ENCODE results near the gene ADCY1. TPM values are rescaled to one million over a fixed set of nuclear protein-coding genes. Genes with fewer than 3 reads are reported as not detected.

ADCY1 gene
- total and polyA plus RNA-seq, 2 donors from 2014 or later = 2.9 to 3.7 TPM

DNA sequence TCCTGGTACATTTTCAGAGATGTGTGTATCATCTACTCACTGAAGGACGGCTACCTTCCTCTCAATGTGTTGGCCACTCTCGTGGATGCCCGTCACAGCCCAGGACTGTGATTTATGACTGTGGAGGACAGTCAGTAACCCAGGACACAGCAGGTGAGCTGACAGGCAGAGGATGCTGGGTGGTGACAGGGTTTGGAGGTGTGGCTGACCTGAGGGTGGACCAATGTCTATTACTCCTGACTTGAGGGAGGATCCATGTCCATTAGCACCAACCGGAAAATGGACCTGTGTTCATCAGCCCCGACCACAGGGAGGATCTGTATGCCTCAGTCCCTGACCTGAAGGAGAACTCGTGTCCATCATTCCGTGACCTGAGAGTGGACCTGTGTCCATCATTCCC is 96.1 kb downstream of the ADCY1 start:
- no peaks in the 10 kb centered on the region for H3K4me1 ChIP-seq (ENCODE audit: control insufficient read depth in 2 of 3, insufficient read depth in 2 of 3, low read depth in 1 of 3, low read length in 3 of 3)
- no peaks in the 10 kb centered on the region for H3K36me3 ChIP-seq (ENCODE audit: control insufficient read depth in 2 of 3, insufficient read depth in 3 of 3, low read length in 3 of 3)
- H3K9me3 ChIP-seq (ENCODE audit: control insufficient read depth in 2 of 3, insufficient read depth in 1 of 3, low read length in 3 of 3) = peaks cover 0 to 3% (median 0%) of the 10 kb centered on the region in 3 donors
- FAIRE-seq (no peak), DNase-seq (peak in 2 of 5 donors; percentile 7)
- no peaks in the 10 kb centered on the region for H3K27me3 ChIP-seq (ENCODE audit: control insufficient read depth, insufficient read depth, low read length)
- no peak overlapping the region for H3K9ac ChIP-seq (ENCODE audit: low read length in 3 of 3)
- TF ChIP-seq, protein P1, sequence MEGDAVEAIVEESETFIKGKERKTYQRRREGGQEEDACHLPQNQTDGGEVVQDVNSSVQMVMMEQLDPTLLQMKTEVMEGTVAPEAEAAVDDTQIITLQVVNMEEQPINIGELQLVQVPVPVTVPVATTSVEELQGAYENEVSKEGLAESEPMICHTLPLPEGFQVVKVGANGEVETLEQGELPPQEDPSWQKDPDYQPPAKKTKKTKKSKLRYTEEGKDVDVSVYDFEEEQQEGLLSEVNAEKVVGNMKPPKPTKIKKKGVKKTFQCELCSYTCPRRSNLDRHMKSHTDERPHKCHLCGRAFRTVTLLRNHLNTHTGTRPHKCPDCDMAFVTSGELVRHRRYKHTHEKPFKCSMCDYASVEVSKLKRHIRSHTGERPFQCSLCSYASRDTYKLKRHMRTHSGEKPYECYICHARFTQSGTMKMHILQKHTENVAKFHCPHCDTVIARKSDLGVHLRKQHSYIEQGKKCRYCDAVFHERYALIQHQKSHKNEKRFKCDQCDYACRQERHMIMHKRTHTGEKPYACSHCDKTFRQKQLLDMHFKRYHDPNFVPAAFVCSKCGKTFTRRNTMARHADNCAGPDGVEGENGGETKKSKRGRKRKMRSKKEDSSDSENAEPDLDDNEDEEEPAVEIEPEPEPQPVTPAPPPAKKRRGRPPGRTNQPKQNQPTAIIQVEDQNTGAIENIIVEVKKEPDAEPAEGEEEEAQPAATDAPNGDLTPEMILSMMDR (IDR thresholded peaks at IDR 0.05; ENCODE audit: borderline replicate concordance, extremely low read depth, insufficient read depth) = no peak
- no peak overlapping the region for H3K4me3 ChIP-seq (ENCODE audit: low read length in 3 of 3)
- H3K27ac ChIP-seq (ENCODE audit: low read depth in 2 of 2, low read length in 2 of 2) = no peak overlapping the region
- intact Hi-C loops (cut with DNase I) = no loop called here

DNA sequence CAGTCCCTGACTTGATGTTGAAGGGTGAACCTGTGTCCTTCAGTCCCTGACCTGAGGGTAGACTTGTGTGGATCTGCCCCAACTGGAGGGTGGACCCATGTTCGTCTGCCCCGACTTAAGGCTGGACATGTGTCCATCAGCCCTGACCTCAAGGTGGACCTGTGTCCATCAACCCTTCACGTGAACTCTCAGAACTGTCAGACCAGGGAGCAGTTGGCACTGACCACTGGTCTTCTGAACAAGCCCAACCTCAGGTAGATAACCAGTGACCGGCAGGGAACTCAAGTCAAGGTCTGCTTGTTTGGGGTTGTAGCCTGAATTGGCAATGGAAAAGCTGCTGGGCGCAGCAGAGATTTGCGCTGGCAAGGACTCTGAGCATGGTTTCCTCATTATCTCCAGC is 96.5 kb downstream of the ADCY1 start:
- Histone ChIP-seq H3K4me1 (ENCODE audit: control insufficient read depth in 2 of 3, insufficient read depth in 2 of 3, low read depth in 1 of 3, low read length in 3 of 3) (no peaks in the 10 kb centered on the region), H3K27me3 (ENCODE audit: control insufficient read depth, insufficient read depth, low read length) (no peaks in the 10 kb centered on the region), H3K27ac (ENCODE audit: low read depth in 2 of 2, low read length in 2 of 2) (no peak overlapping the region), H3K9ac (ENCODE audit: low read length in 3 of 3) (no peak overlapping the region), H3K36me3 (ENCODE audit: control insufficient read depth in 2 of 3, insufficient read depth in 3 of 3, low read length in 3 of 3) (no peaks in the 10 kb centered on the region), H3K4me3 (ENCODE audit: low read length in 3 of 3) (no peak overlapping the region), H3K9me3 (ENCODE audit: control insufficient read depth in 2 of 3, insufficient read depth in 1 of 3, low read length in 3 of 3) (peaks cover 0 to 3% (median 0%) of the 10 kb centered on the region in 3 donors)
- peak in 2 of 5 donors; percentile 1 to 9 for DNase-seq
- TF ChIP-seq, protein P1 (IDR thresholded peaks at IDR 0.05; ENCODE audit: borderline replicate concordance, extremely low read depth, insufficient read depth) = no peak
- no peak for FAIRE-seq
- intact Hi-C loops (cut with DNase I) = no loop called here

DNA sequence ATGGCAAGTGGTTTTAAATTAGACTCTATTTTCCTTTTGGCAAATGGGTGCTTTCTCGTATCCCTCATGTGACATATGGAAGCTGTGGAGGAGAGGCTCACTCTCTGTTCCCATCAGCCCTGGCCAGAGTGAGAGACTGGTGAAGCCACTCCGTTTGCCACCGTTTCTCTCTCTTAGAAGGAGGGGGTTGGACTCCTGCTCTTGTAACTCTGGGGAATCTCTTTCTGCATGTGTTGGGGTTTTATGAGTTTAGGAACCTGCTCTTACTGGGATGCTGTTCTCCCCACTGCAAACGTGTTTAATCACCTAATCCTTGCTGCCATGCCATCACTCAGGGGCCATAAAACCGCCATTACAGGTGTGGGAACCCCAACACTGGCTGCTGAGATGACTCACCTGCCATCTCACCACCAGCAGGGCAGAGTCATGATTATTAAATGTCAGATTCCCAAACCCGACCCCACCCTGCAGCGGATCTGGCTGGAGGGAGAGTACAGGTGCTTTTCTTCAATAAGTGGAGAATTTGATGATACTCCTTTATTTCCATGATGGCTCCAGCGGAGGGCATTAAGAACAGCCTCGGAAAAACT is 103.2 kb downstream of the ADCY1 start:
- H3K4me3 ChIP-seq (ENCODE audit: low read length in 3 of 3) = no peak overlapping the region
- no peaks in the 10 kb centered on the region for H3K36me3 ChIP-seq (ENCODE audit: control insufficient read depth in 2 of 3, insufficient read depth in 3 of 3, low read length in 3 of 3)
- intact Hi-C loops (cut with DNase I) = no loop called here
- H3K27ac ChIP-seq (ENCODE audit: low read depth in 2 of 2, low read length in 2 of 2) = no peak overlapping the region
- DNase-seq (peak in 1 of 5 donors; percentile 4), FAIRE-seq (no peak)
- peaks cover 0 to 3% (median 0%) of the 10 kb centered on the region in 3 donors for H3K9me3 ChIP-seq (ENCODE audit: control insufficient read depth in 2 of 3, insufficient read depth in 1 of 3, low read length in 3 of 3)
- no peaks in the 10 kb centered on the region for H3K4me1 ChIP-seq (ENCODE audit: control insufficient read depth in 2 of 3, insufficient read depth in 2 of 3, low read depth in 1 of 3, low read length in 3 of 3)
- TF ChIP-seq, protein P1 (IDR thresholded peaks at IDR 0.05; ENCODE audit: borderline replicate concordance, extremely low read depth, insufficient read depth) = no peak
- no peaks in the 10 kb centered on the region for H3K27me3 ChIP-seq (ENCODE audit: control insufficient read depth, insufficient read depth, low read length)
- no peak overlapping the region for H3K9ac ChIP-seq (ENCODE audit: low read length in 3 of 3)

DNA sequence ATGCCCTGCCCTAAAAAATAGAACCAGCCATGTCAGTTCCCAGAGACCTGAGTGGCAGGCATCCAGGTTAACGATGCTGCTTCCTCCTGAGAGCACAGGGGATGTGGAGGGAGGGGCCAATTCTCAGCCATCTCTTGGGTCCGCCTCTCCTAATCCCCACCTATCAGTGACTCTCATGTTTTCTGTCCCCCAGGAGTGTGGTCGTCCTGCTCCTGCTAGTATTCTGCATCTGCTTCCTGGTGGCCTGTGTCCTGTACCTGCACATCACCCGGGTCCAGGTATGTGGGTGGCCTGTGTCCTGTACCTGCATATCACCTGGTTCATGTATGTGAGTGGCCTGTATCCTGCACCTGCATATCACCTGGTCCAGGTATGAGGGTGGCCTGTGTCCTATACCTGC is 105.3 kb downstream of the ADCY1 start:
- Histone ChIP-seq H3K4me1 (ENCODE audit: control insufficient read depth in 2 of 3, insufficient read depth in 2 of 3, low read depth in 1 of 3, low read length in 3 of 3) (no peaks in the 10 kb centered on the region), H3K27ac (ENCODE audit: low read depth in 2 of 2, low read length in 2 of 2) (no peak overlapping the region), H3K9ac (ENCODE audit: low read length in 3 of 3) (no peak overlapping the region), H3K36me3 (ENCODE audit: control insufficient read depth in 2 of 3, insufficient read depth in 3 of 3, low read length in 3 of 3) (no peaks in the 10 kb centered on the region), H3K9me3 (ENCODE audit: control insufficient read depth in 2 of 3, insufficient read depth in 1 of 3, low read length in 3 of 3) (no peaks in the 10 kb centered on the region), H3K27me3 (ENCODE audit: control insufficient read depth, insufficient read depth, low read length) (no peaks in the 10 kb centered on the region), H3K4me3 (ENCODE audit: low read length in 3 of 3) (no peak overlapping the region)
- TF ChIP-seq, protein P1 (IDR thresholded peaks at IDR 0.05; ENCODE audit: borderline replicate concordance, extremely low read depth, insufficient read depth) = no peak
- peak in 1 of 5 donors; percentile 18 for DNase-seq
- FAIRE-seq = no peak
- intact Hi-C loops (cut with DNase I) = no loop called here
